ENCODE data around the gene ARHGAP10.

ARHGAP10 gene

DNA sequence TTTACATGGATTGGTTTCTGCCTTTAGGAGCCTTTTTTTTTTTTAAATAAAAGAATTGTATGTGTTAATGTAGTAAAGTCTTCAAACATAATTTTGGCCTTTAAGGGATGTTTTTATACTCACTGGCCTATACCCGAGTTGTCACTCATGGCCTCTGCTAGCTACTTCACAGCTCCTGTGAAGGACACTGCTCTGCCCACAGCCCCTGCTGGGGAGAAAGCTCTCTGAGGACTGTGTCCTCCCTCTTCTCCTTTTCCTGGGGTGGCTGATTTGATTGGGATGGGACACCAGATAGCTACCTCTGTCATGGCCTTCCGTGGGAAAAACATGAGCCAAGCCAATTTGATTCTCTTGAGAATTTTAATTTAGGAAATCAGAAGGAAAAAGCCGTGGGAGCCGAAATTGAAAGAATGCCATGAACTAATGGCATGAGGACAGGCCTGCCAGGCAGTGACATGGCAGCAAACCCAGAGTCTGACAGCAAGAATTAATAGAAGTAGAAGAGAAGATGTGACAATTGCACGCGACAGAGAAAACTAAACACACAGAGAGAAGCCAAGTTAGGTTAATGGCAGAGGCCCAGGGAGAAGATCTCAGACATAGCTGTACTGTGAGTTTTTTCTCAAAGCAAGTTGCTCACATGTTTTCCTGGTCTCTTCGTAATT is 81.4 kb downstream of the ARHGAP10 start:
- no peak for DNase-seq (ENCODE audit: low read depth)
- H3K4me3 ChIP-seq (ENCODE audit: low read depth, low read length), result no peak overlapping the region
- TF ChIP-seq, protein P1, sequence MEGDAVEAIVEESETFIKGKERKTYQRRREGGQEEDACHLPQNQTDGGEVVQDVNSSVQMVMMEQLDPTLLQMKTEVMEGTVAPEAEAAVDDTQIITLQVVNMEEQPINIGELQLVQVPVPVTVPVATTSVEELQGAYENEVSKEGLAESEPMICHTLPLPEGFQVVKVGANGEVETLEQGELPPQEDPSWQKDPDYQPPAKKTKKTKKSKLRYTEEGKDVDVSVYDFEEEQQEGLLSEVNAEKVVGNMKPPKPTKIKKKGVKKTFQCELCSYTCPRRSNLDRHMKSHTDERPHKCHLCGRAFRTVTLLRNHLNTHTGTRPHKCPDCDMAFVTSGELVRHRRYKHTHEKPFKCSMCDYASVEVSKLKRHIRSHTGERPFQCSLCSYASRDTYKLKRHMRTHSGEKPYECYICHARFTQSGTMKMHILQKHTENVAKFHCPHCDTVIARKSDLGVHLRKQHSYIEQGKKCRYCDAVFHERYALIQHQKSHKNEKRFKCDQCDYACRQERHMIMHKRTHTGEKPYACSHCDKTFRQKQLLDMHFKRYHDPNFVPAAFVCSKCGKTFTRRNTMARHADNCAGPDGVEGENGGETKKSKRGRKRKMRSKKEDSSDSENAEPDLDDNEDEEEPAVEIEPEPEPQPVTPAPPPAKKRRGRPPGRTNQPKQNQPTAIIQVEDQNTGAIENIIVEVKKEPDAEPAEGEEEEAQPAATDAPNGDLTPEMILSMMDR (IDR thresholded peaks at IDR 0.05; ENCODE audit: low read depth, low read length, missing control alignments), result no peak

GRCh38 chr4:147813973-147814372 is 82.1 kb downstream of the ARHGAP10 start:
- H3K4me3 ChIP-seq (ENCODE audit: low read depth, low read length), result no peak overlapping the region
- DNase-seq (ENCODE audit: low read depth), result no peak
- TF ChIP-seq, protein P1 (IDR thresholded peaks at IDR 0.05; ENCODE audit: low read depth, low read length, missing control alignments), result no peak

GRCh38 chr4:147814376-147814775 is 82.5 kb downstream of the ARHGAP10 start:
- no peak for DNase-seq (ENCODE audit: low read depth)
- TF ChIP-seq, protein P1 (IDR thresholded peaks at IDR 0.05; ENCODE audit: low read depth, low read length, missing control alignments), result no peak
- H3K4me3 ChIP-seq (ENCODE audit: low read depth, low read length), result no peak overlapping the region

DNA sequence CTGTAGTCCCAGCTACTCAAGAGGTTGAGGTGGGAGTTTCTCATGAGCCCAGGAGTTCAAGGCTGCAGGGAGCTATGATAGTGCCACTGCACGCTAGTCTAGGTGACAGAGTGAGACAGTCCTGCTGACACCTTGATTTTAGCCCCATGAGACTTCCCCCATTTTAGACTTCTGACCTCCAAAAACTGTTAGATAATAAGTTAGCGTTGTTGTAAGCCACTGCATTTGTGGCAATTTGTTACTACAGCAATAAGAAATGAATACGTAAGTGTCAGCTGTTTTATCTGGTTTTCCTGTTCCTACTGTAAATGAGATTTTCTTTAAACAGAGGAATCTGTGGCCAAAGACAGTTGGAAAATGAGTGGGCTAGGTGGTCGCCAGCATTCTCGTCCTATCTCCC is 83.9 kb downstream of the ARHGAP10 start:
- no peak overlapping the region for H3K4me3 ChIP-seq (ENCODE audit: low read depth, low read length)
- no peak for DNase-seq (ENCODE audit: low read depth)
- TF ChIP-seq, protein P1 (IDR thresholded peaks at IDR 0.05; ENCODE audit: low read depth, low read length, missing control alignments), result no peak

- TF ChIP-seq, protein P1 (IDR thresholded peaks at IDR 0.05; ENCODE audit: low read depth, low read length, missing control alignments), result no peak
- DNase-seq (ENCODE audit: low read depth), result no peak
- no peak overlapping the region for H3K4me3 ChIP-seq (ENCODE audit: low read depth, low read length)
These were observed 84.7 kb downstream of the ARHGAP10 start for GRCh38 chr4:147816382-147817254.

DNA sequence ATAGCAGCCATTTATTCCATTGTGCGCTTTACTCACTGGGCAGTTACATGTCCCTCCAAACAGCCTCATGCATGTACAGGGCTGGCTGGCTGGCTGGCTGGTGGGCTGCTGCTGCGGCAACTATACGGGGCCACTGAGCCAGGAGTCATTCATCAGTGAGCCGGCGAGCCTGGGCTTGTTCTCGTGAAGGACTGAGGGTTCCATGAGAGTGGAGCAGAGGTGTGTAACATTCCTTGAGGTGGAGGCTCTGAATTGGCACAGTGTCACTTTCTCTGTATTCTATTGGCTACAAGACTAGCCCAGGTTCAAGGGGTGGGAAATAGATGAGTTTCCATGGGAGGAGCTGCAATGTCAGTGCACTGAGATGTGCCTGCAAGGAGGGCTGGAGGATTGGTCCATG is 89.1 kb downstream of the ARHGAP10 start:
- H3K4me3 ChIP-seq (ENCODE audit: low read depth, low read length), result no peak overlapping the region
- TF ChIP-seq, protein P1 (IDR thresholded peaks at IDR 0.05; ENCODE audit: low read depth, low read length, missing control alignments), result no peak
- DNase-seq (ENCODE audit: low read depth), result no peak
